H1 (cell line): ENCODE measurements around the gene ARHGAP10. TPM values are rescaled to one million over a fixed set of nuclear protein-coding genes. Genes with fewer than 3 reads are reported as not detected.

Experiments
- SIN3A ChIP-seq, 2 experiments: IDR thresholded peaks in 1 of 2; conservative IDR thresholded peaks in 1 of 2; 2 replicates each; pipeline ENCODE4 v1.6.1; 2011 to 2012; ENCODE audit warnings: low read length in 2 of 2, improper control_type of control experiment in 1 of 2, low read depth in 1 of 2, mild to moderate bottlenecking in 1 of 2
- YY1 ChIP-seq: IDR thresholded peaks from 2 replicates; pipeline ENCODE4 v1.6.1; 2011; ENCODE audit warnings: low read depth, mild to moderate bottlenecking, low read length
- polyA plus RNA-seq, 7 experiments: library from polyadenylated mRNA; depleted of rRNA in 3 of 7; stranded (reverse) in 5 of 7; unstranded in 2 of 7; fragments of >200 nt in 5 of 7; fragments of 200-250 nt in 2 of 7; gene quantifications; 1 replicate in 5 of 7; 2 replicates in 1 of 7; 4 replicates in 1 of 7; pipeline versions ENCODE4 v1.2.1 to v1.2.3, GENCODE V29; 2011 to 2013; ENCODE audit warnings: missing spikeins in 2 of 7, mixed read lengths in 2 of 7
- total RNA-seq: library from RNA; stranded (reverse); fragmentation: NEBNext Ultra II Directional; extraction: Animal tissue kit (Norgen Biotek cat#: 25700); gene quantifications from 2 replicates; pipeline ENCODE4 v1.2.1, GENCODE V29; 2021
- TF ChIP-seq, protein P1 (sequence below): IDR thresholded peaks from 2 replicates; pipeline ENCODE4 v1.6.1; 2011; ENCODE audit warnings: low read depth, mild to moderate bottlenecking, low read length; ENCODE audit not compliant: insufficient read depth

ARHGAP10 gene
- total and polyA plus RNA-seq, 2 of the 8 experiments (the other 6 are each of a cell fraction or from before 2014, with no cell fraction given) = 3.7 to 6.1 TPM

DNA sequence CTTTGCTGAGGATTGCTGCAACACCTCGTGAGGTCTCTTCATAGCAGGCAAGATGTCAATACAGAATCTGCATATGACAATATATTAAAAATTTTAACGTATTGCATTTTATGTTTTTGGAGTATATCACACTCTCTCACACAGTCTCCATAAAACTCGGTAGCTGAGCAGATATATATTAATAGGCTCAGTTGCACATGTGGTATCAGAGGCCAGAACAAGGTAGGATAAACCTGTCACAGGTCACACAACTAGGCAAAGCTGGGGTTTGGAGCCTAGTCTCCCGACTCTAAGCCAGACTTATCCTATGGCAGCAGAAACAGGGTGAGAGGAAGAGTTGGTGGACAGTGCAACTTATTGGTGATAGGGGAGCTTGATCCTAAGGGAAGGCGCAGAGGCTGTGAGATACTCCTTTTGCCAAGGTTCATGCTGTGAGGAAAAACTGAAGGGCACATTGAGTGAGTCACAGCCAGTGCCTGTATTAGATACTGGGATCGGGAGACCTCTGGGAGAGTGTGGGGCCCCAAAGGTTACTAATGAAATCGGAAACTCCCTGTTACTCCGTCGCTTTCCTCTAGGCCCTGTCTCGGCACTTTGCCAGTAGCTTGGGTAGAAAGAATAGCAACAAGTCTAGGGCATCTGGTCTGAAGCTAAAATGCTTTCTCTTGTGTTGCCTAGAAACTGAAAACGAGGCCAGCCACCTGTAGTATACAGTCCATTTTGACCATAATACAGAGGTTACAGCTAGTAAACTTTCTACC, 195.7 kb downstream of the ARHGAP10 start (continued):
- no peak for TF ChIP-seq SIN3A (conservative IDR thresholded peaks at IDR 0.05 in 1 of 2, IDR thresholded peaks at IDR 0.05 in 1 of 2; ENCODE audit: low read depth in 1 of 2, low read length in 2 of 2)
- TF ChIP-seq, protein P1, sequence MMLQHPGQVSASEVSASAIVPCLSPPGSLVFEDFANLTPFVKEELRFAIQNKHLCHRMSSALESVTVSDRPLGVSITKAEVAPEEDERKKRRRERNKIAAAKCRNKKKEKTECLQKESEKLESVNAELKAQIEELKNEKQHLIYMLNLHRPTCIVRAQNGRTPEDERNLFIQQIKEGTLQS = no peak
- no peak for TF ChIP-seq YY1
